K562 (cell line): ENCODE measurements around the gene PRMT5. TPM values are rescaled to one million over a fixed set of nuclear protein-coding genes. Genes with fewer than 3 reads are reported as not detected.
A peak's percentile ranks its signal among the peaks of the same experiment; 100 is the strongest.

Experiments
- BCL6 ChIP-seq: fragments of 250-450 bp; sonication (Bioruptor Pico); IDR thresholded peaks from 2 replicates; pipeline ENCODE4 v1.4.0; 2020
- BMI1 ChIP-seq: fragments of 150-350 bp; IDR thresholded peaks from 2 replicates; pipeline ENCODE4 v1.6.1; 2014; ENCODE audit warnings: low read length
- CBX8 ChIP-seq: fragments of 200-600 bp; sonication (generic); IDR thresholded peaks from 2 replicates; pipeline ENCODE4 v1.6.1; 2012; ENCODE audit warnings: borderline replicate concordance, mixed run types, low read depth, mild to moderate bottlenecking, moderate library complexity, mixed read lengths, low read length, control low read depth, inconsistent platforms; ENCODE audit not compliant: poor library complexity, severe bottlenecking; ENCODE audit errors: extremely low read depth
- CCAR2 ChIP-seq: fragments of 200-400 bp; formaldehyde crosslinking; IDR thresholded peaks from 2 replicates; pipeline ENCODE4 v1.6.1; 2017; ENCODE audit warnings: mild to moderate bottlenecking, low read depth, low read length
- ELF1 ChIP-seq: fragments of 200-800 bp; sonication (Bioruptor generic); IDR thresholded peaks from 2 replicates; pipeline ENCODE4 v1.6.1; 2016; ENCODE audit warnings: missing genetic modification characterization, missing compliant biosample characterization
- FOXA1 ChIP-seq: fragments of 450-650 bp; IDR thresholded peaks from 2 replicates; pipeline ENCODE4 v1.6.1; 2016; ENCODE audit warnings: mild to moderate bottlenecking, borderline replicate concordance
- FOXJ2 ChIP-seq: fragments of 200-800 bp; sonication (Bioruptor generic); IDR thresholded peaks from 2 replicates; pipeline ENCODE4 v1.6.1; 2016; ENCODE audit warnings: missing genetic modification characterization, missing compliant biosample characterization
- KAT8 ChIP-seq: fragments of 450-650 bp; IDR thresholded peaks from 2 replicates; pipeline ENCODE4 v1.6.1; 2016; ENCODE audit warnings: low read depth, mild to moderate bottlenecking
- KLF16 ChIP-seq: IDR thresholded peaks from 2 replicates; pipeline ENCODE4 v1.6.1; 2016; ENCODE audit warnings: antibody characterized with exemption
- MEIS2 ChIP-seq: fragments of 450-650 bp; IDR thresholded peaks from 2 replicates; pipeline ENCODE4 v1.6.1; 2014; ENCODE audit warnings: mild to moderate bottlenecking; ENCODE audit not compliant: partially characterized antibody
- NCOA6 ChIP-seq: fragments of 450-650 bp; IDR thresholded peaks from 2 replicates; pipeline ENCODE4 v1.6.1; 2017; ENCODE audit warnings: mild to moderate bottlenecking
- REST ChIP-seq, 2 experiments: fragments of 450-650 bp; formaldehyde crosslinking in 1 of 2; IDR thresholded peaks; 2 replicates each; pipeline versions ENCODE4 v1.4.0 to v1.6.1; 2014 to 2020; ENCODE audit warnings: mild to moderate bottlenecking in 2 of 2, borderline replicate concordance in 1 of 2, low read depth in 1 of 2
- SMARCC2 ChIP-seq: fragments of 450-650 bp; IDR thresholded peaks from 2 replicates; pipeline ENCODE4 v1.6.1; 2017; ENCODE audit warnings: antibody characterized with exemption, moderate library complexity, mild to moderate bottlenecking, low read depth
- VEZF1 ChIP-seq: fragments of 200-800 bp; sonication (Bioruptor generic); IDR thresholded peaks from 2 replicates; pipeline ENCODE4 v1.6.1; 2017; ENCODE audit warnings: missing genetic modification characterization, missing compliant biosample characterization
- ZMIZ1 ChIP-seq, 2 experiments: fragments of 150-350 bp in 1 of 2; IDR thresholded peaks; 2 replicates each; pipeline ENCODE4 v1.6.1; 2012 to 2016; ENCODE audit warnings: low read depth in 2 of 2, low read length in 2 of 2, mild to moderate bottlenecking in 1 of 2, moderate library complexity in 1 of 2
- ZNF263 ChIP-seq: sonication (generic); formaldehyde crosslinking; IDR thresholded peaks from 2 replicates; pipeline ENCODE4 v1.8.0; 2022; ENCODE audit warnings: mild to moderate bottlenecking, missing genetic modification reagents, borderline replicate concordance
- ZNF354B ChIP-seq: fragments of 250-450 bp; sonication (Bioruptor Pico); IDR thresholded peaks from 2 replicates; pipeline ENCODE4 v1.4.0; 2020
- polyA plus RNA-seq, 8 experiments: library from polyadenylated mRNA; depleted of rRNA in 4 of 8; stranded (reverse) in 5 of 8; unstranded in 3 of 8; fragments of >200 nt; fragmentation: Nextera tagmentation in 2 of 8; fragmentation: Illumina TruSeq in 1 of 8; extraction: Ambion mirVana in 2 of 8; extraction: Trizol in 1 of 8; gene quantifications; 2 replicates each; pipeline versions ENCODE4 v1.2.1 to v1.2.3, GENCODE V29; 2011 to 2014; ENCODE audit warnings: inconsistent platforms in 1 of 8, missing spikeins in 1 of 8
- total RNA-seq, 7 experiments: library from RNA; depleted of rRNA in 6 of 7; stranded (reverse); fragments of >200 nt in 6 of 7; fragmentation: Illumina TruSeq in 2 of 7; extraction: Trizol in 2 of 7; gene quantifications; 2 replicates each; pipeline versions ENCODE4 v1.2.1 to v1.2.3, GENCODE V29; 2011 to 2021; ENCODE audit warnings: low replicate concordance in 1 of 7

Gene PRMT5
- total and polyA plus RNA-seq, 9 of the 15 experiments (the other 6 are each of a cell fraction or from before 2014, with no cell fraction given) = 114 to 552 (median 222) TPM

- TF ChIP-seq ZMIZ1 (IDR thresholded peaks at IDR 0.05; ENCODE audit: low read depth in 2 of 2, low read length in 2 of 2) (no peak), KLF16 (no peak), ZNF263 (no peak), CCAR2 (no peak), ELF1 (tag) (peak; percentile 87), CBX8 (no peak), SMARCC2 (no peak), ZNF354B (CRISPR knock-in tag) (no peak), FOXA1 (no peak), VEZF1 (CRISPR knock-in tag) (no peak), BMI1 (no peak), BCL6 (no peak), KAT8 (no peak), REST (IDR thresholded peaks at IDR 0.05; ENCODE audit: borderline replicate concordance) (no peak), REST (CRISPR knock-in tag; IDR thresholded peaks at IDR 0.05; ENCODE audit: low read depth) (no peak), MEIS2 (no peak), FOXJ2 (tag) (no peak), NCOA6 (no peak)
Observed at GRCh38 chr14:22870811-22871223, 58.4 kb downstream of the PRMT5 start (continued).
